Measurements from ENCODE around the gene ZNF780B.

DNA sequence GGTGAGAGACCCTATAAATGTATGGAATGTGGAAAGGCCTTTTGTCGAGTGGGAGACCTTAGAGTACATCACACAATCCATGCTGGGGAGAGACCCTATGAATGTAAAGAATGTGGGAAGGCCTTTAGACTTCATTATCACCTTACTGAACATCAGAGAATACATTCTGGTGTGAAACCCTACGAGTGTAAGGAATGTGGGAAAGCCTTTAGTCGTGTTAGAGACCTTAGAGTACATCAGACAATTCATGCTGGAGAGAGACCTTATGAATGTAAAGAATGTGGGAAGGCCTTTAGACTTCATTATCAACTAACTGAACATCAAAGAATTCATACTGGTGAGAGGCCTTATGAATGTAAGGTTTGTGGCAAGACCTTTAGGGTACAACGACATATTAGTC lies 42.0 kb downstream of the ZNF780B start:
- no peak for TF ChIP-seq CTCF (IDR thresholded peaks at IDR 0.05)
- TF ChIP-seq POLR2A (IDR thresholded peaks at IDR 0.05), result no peak
